GM23248 (cell line): ENCODE results near the gene HSF5. TPM values are rescaled to one million over a fixed set of nuclear protein-coding genes. Genes with fewer than 3 reads are reported as not detected.

Experiments
- DNase-seq: peaks from one replicate; pipeline ENCODE4 v3.0.0-alpha.2; 2015
- H2AFZ ChIP-seq: fragments of 200-600 bp; sonication (generic); 2 replicates; pipeline ENCODE4 v1.6.1; 2016; ENCODE audit warnings: antibody characterized with exemption
- H3F3A ChIP-seq: fragments of 200-600 bp; sonication (generic); 2 replicates; pipeline ENCODE4 v1.6.1; 2016; ENCODE audit warnings: mild to moderate bottlenecking, antibody characterized with exemption, mixed run types; ENCODE audit not compliant: insufficient read depth
- H3K27ac ChIP-seq: fragments of 200-600 bp; sonication (generic); 2 replicates; pipeline ENCODE4 v1.5.1; 2016; ENCODE audit warnings: mild to moderate bottlenecking
- H3K27me3 ChIP-seq: fragments of 200-600 bp; sonication (generic); replicated peaks from 2 replicates; pipeline ENCODE4 v1.6.1; 2016; ENCODE audit warnings: mild to moderate bottlenecking; ENCODE audit not compliant: insufficient read depth
- H3K36me3 ChIP-seq: fragments of 200-600 bp; sonication (generic); 2 replicates; pipeline ENCODE4 v1.6.1; 2016; ENCODE audit warnings: low read depth, mild to moderate bottlenecking
- H3K4me1 ChIP-seq: fragments of 200-600 bp; sonication (generic); 2 replicates; pipeline ENCODE4 v1.6.1; 2016; ENCODE audit warnings: mild to moderate bottlenecking; ENCODE audit not compliant: insufficient read depth
- H3K4me2 ChIP-seq: fragments of 200-600 bp; sonication (generic); one replicate; pipeline ENCODE4 v1.6.1; 2016; ENCODE audit warnings: mild to moderate bottlenecking; ENCODE audit not compliant: unreplicated experiment
- H3K4me3 ChIP-seq: fragments of 200-600 bp; sonication (generic); 2 replicates; pipeline ENCODE4 v1.5.1; 2016; ENCODE audit warnings: mild to moderate bottlenecking
- H3K79me2 ChIP-seq: fragments of 200-600 bp; sonication (generic); 2 replicates; pipeline ENCODE4 v1.6.1; 2016; ENCODE audit warnings: mild to moderate bottlenecking; ENCODE audit not compliant: insufficient read depth
- H3K9ac ChIP-seq: fragments of 200-600 bp; sonication (generic); 2 replicates; pipeline ENCODE4 v1.6.1; 2016; ENCODE audit warnings: mild to moderate bottlenecking
- H3K9me2 ChIP-seq: fragments of 200-600 bp; sonication (generic); 2 replicates; pipeline ENCODE4 v1.6.1; 2016; ENCODE audit warnings: mixed run types, mild to moderate bottlenecking, moderate library complexity; ENCODE audit not compliant: insufficient read depth
- H3K9me3 ChIP-seq: fragments of 200-600 bp; sonication (generic); one replicate; pipeline ENCODE4 v1.6.1; 2017; ENCODE audit warnings: low read depth
- H4K20me1 ChIP-seq: fragments of 200-600 bp; sonication (generic); 2 replicates; pipeline ENCODE4 v1.6.0; 2016; ENCODE audit not compliant: insufficient read depth
- EZH2 ChIP-seq: fragments of 200-600 bp; sonication (generic); IDR thresholded peaks from 2 replicates; pipeline ENCODE4 v1.6.1; 2018; ENCODE audit warnings: antibody characterized with exemption, mild to moderate bottlenecking; ENCODE audit not compliant: insufficient read depth, poor library complexity, severe bottlenecking
- EZH2phosphoT487 ChIP-seq: fragments of 200-600 bp; sonication (generic); IDR thresholded peaks from 2 replicates; pipeline ENCODE4 v1.6.1; 2018; ENCODE audit warnings: antibody characterized with exemption, moderate library complexity, mild to moderate bottlenecking, low read depth; ENCODE audit not compliant: insufficient read depth
- WGBS, 2 experiments: methylation state at CpG; one replicate each; pipeline ENCODE4 v1.1.6; 2015 to 2017; ENCODE audit warnings: low lambda C conversion rate in 2 of 2, low coverage in 1 of 2; ENCODE audit errors: missing lambda C conversion rate in 2 of 2; 5-methylcytosine and 5-hydroxymethylcytosine counted together
- in situ Hi-C: fragments of 300-500 bp; cut with MboI; formaldehyde crosslinking; loops from 2 replicates; pipeline ENCODE4 v1.15.0; 2020
- polyA plus RNA-seq: library from polyadenylated mRNA; unstranded; fragments of >200 nt; fragmentation: Nextera tagmentation; extraction: Ambion mirVana; gene quantifications from 2 replicates; pipeline ENCODE4 v1.2.1, GENCODE V29; 2016
- total RNA-seq: library from RNA; depleted of rRNA; stranded (reverse); fragments of >200 nt; shearing (Covaris generic); gene quantifications from 2 replicates; pipeline ENCODE4 v1.2.3, GENCODE V29; 2014

HSF5 gene
- total and polyA plus RNA-seq, 2 experiments from 2014 or later, result not detected

- no peak for DNase-seq
- WGBS, 2 experiments, result 61 to 62% methylated on average over 7 of the region's 7 CpGs
- Histone ChIP-seq H3K36me3 (no peaks in the 10 kb centered on the region), H3K4me3 (no peak overlapping the region), H3K9ac (no peak overlapping the region), H3K9me2 (no peaks in the 10 kb centered on the region), H3F3A (no peaks in the 10 kb centered on the region), H3K4me2 (no peak overlapping the region), H3K79me2 (no peaks in the 10 kb centered on the region), H3K4me1 (no peaks in the 10 kb centered on the region), H2AFZ (no peak overlapping the region), H3K27ac (no peak overlapping the region), H3K27me3 (no peaks in the 10 kb centered on the region; the same call in 1 of the 2 replicates), H4K20me1 (no peaks in the 10 kb centered on the region), H3K9me3 (no peaks in the 10 kb centered on the region)
- TF ChIP-seq EZH2phosphoT487 (no peak), EZH2 (no peak)
- in situ Hi-C loops, result no loop called here
Measured at GRCh38 chr17:58432806-58433573, 55.2 kb downstream of the HSF5 start.

GRCh38 chr17:58427807-58428206 is 60.4 kb downstream of the HSF5 start:
- WGBS, 2 experiments, result 41 to 45% methylated on average over 3 of the region's 3 CpGs
- Histone ChIP-seq H3K4me2 (no peak overlapping the region), H3F3A (no peaks in the 10 kb centered on the region), H3K36me3 (no peaks in the 10 kb centered on the region), H3K4me1 (no peaks in the 10 kb centered on the region), H3K9me2 (no peaks in the 10 kb centered on the region), H3K4me3 (no peak overlapping the region), H3K9me3 (no peaks in the 10 kb centered on the region), H2AFZ (no peak overlapping the region), H3K27me3 (no peaks in the 10 kb centered on the region), H3K79me2 (no peaks in the 10 kb centered on the region), H3K27ac (no peak overlapping the region), H4K20me1 (no peaks in the 10 kb centered on the region), H3K9ac (no peak overlapping the region)
- TF ChIP-seq EZH2, result no peak
- TF ChIP-seq EZH2phosphoT487, result no peak
- in situ Hi-C loops, result no loop called here
- DNase-seq, result no peak

DNA sequence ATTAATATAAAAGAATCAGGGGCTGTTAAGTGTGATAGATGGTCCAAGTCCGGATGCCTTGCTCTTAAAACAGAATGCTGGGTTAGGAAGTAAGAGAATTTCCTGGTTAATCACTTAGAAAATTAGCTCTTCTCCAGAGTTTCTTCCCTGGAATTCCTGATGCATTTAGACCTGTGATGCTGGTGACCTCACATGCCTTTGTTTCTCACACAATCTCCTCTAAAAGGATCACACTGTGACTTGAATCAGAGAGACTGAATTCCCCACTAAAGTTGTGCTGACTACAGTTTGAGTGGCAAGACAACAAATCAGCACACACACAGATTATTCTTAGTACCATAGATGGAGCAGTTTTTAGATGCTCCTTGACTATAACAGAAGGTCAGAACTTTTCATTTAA is 66.5 kb downstream of the HSF5 start:
- Histone ChIP-seq H3K9me3 (no peaks in the 10 kb centered on the region), H3K36me3 (no peaks in the 10 kb centered on the region), H3K4me3 (no peak overlapping the region), H3K27ac (no peak overlapping the region), H2AFZ (no peak overlapping the region), H4K20me1 (no peaks in the 10 kb centered on the region), H3F3A (no peaks in the 10 kb centered on the region), H3K9ac (no peak overlapping the region), H3K4me2 (no peak overlapping the region), H3K9me2 (no peaks in the 10 kb centered on the region), H3K4me1 (peaks cover 4% of the 10 kb centered on the region; the same call in 1 of the 2 replicates), H3K27me3 (peaks cover 28% of the 10 kb centered on the region), H3K79me2 (no peaks in the 10 kb centered on the region)
- in situ Hi-C loops, result no loop called here
- WGBS, 2 experiments, result 0 to 3% methylated on average over 1 of the region's 1 CpG
- no peak for DNase-seq
- TF ChIP-seq EZH2 (no peak), EZH2phosphoT487 (no peak)

- Histone ChIP-seq H3K9ac (no peak overlapping the region), H3K27me3 (peaks cover 28% of the 10 kb centered on the region), H2AFZ (no peak overlapping the region), H3F3A (no peaks in the 10 kb centered on the region), H3K4me3 (no peak overlapping the region), H3K4me2 (no peak overlapping the region), H3K36me3 (no peaks in the 10 kb centered on the region), H3K4me1 (peaks cover 4% of the 10 kb centered on the region; the same call in 1 of the 2 replicates), H3K27ac (no peak overlapping the region), H4K20me1 (no peaks in the 10 kb centered on the region), H3K9me2 (no peaks in the 10 kb centered on the region), H3K79me2 (no peaks in the 10 kb centered on the region), H3K9me3 (no peaks in the 10 kb centered on the region)
- no peak for DNase-seq
- in situ Hi-C loops, result no loop called here
- TF ChIP-seq EZH2 (no peak), EZH2phosphoT487 (no peak)
- 1 to 2% methylated on average over 2 of the region's 2 CpGs for WGBS, 2 experiments
Measured at GRCh38 chr17:58420827-58421226, 67.4 kb downstream of the HSF5 start.
